ENCODE results near the gene GRAMD2A.

The GRAMD2A gene

DNA sequence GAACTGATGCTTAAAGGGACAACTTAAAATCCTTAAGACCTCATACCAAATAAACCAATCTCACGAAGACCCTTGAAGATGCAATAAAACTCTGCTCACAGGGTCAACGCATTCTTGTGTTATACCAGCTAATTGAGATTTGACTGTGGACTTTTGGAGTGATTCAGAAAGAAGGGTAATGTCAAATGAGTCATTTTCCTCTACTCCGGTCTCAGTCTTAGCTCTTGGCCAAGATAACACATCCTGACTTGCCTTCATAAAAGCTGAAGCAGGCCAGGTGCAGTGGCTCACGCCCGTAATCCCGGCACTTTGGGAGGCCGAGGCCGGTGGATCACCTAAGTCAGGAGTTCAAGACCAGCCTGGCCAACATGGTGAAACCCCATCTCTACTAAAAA is 29.6 kb upstream of the GRAMD2A start:
- ChIA-PET POLR2A (interaction anchor here (0.6 to 2.8 kb wide), 6 partner anchors 8 to 446 kb away, joined by 3 to 20 read pairs (median 4); partner anchors contain the start of gene HEXA), CTCF (interaction anchor here (0.7 to 2.8 kb wide), 37 partner anchors 8 to 483 kb away, joined by 3 to 28 read pairs (median 4); partner anchors contain the start of genes CELF6 and HEXA)
- TF ChIP-seq, protein P1, sequence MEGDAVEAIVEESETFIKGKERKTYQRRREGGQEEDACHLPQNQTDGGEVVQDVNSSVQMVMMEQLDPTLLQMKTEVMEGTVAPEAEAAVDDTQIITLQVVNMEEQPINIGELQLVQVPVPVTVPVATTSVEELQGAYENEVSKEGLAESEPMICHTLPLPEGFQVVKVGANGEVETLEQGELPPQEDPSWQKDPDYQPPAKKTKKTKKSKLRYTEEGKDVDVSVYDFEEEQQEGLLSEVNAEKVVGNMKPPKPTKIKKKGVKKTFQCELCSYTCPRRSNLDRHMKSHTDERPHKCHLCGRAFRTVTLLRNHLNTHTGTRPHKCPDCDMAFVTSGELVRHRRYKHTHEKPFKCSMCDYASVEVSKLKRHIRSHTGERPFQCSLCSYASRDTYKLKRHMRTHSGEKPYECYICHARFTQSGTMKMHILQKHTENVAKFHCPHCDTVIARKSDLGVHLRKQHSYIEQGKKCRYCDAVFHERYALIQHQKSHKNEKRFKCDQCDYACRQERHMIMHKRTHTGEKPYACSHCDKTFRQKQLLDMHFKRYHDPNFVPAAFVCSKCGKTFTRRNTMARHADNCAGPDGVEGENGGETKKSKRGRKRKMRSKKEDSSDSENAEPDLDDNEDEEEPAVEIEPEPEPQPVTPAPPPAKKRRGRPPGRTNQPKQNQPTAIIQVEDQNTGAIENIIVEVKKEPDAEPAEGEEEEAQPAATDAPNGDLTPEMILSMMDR (IDR thresholded peaks at IDR 0.05; ENCODE audit: control extremely low read depth, extremely low read depth, low read depth, missing control alignments), result no peak
- no peak for DNase-seq (ENCODE audit: extremely low spot score)

DNA sequence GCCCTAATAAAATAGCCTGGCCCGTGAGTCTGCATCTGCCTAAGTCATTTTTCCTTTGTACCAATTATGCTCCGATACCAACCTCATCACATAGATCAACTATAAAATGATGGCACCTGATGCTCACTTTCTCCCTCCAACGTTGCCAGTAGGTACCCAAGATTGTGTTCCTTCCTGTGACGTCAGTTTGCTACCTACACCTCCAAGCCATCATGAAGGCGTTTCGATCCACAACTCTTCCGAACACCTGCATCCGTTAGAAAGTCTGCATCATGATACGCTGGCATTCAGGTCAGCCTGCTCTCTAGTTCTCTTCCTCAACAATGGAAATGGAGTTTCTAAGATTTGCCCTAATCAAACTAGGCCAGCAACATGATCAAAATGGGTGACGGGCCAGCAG is 25.7 kb upstream of the GRAMD2A start:
- ChIA-PET POLR2A (no interaction called here), CTCF (interaction anchor here (1.0 to 1.3 kb wide), 2 partner anchors 13 to 14 kb away, joined by 3 to 5 read pairs; no protein-coding TSS in a partner anchor)
- DNase-seq (ENCODE audit: extremely low spot score), result no peak
- TF ChIP-seq, protein P1 (IDR thresholded peaks at IDR 0.05; ENCODE audit: control extremely low read depth, extremely low read depth, low read depth, missing control alignments), result no peak

- POLR2A ChIA-PET, result interaction anchor here (0.7 to 2.0 kb wide), 2 partner anchors 8 to 200 kb away, joined by 4 to 9 read pairs; partner anchors contain the start of gene PKM
- TF ChIP-seq, protein P1 (IDR thresholded peaks at IDR 0.05; ENCODE audit: control extremely low read depth, extremely low read depth, low read depth, missing control alignments), result no peak
- DNase-seq (ENCODE audit: extremely low spot score), result no peak
- CTCF ChIA-PET, result interaction anchor here (1.0 to 1.5 kb wide), 3 partner anchors 12 to 23 kb away, joined by 3 to 7 read pairs (median 5); no protein-coding TSS in a partner anchor
Measured at GRCh38 chr15:72222393-72222792, 24.8 kb upstream of the GRAMD2A start.

GRCh38 chr15:72220687-72221086 is 23.1 kb upstream of the GRAMD2A start:
- ChIA-PET CTCF (interaction anchor here (0.8 to 1.5 kb wide), 4 partner anchors 9 to 440 kb away, joined by 3 to 7 read pairs (median 4); no protein-coding TSS in a partner anchor), POLR2A (interaction anchor here (2.0 kb wide), 1 partner anchor 10 kb away, joined by 9 read pairs; the partner anchor contains the start of gene PKM)
- TF ChIP-seq, protein P1 (IDR thresholded peaks at IDR 0.05; ENCODE audit: control extremely low read depth, extremely low read depth, low read depth, missing control alignments), result no peak
- no peak for DNase-seq (ENCODE audit: extremely low spot score)

DNA sequence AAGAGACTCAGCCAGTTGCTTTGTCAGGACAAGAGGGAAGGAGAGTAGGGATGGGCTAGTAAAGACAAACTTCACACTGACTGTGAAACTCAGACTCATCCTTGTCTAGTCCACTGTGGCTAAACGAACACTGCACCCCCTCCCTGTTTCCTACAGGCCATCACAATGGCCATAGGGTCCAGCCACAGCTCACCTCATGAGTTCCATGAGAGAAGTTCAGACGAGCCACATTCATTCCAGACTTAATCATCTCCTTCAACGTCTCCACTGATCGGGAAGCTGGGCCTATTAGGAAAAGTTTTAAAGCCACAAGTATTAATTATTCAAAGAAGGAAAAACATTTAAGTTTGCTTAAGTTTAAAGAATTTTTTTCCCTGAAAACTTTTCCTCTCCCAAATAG is 19.6 kb upstream of the GRAMD2A start:
- CTCF ChIA-PET, result interaction anchor here (1.2 to 3.7 kb wide), 5 partner anchors 10 to 90 kb away, joined by 3 to 28 read pairs (median 11); partner anchors contain the start of gene GRAMD2A

DNA sequence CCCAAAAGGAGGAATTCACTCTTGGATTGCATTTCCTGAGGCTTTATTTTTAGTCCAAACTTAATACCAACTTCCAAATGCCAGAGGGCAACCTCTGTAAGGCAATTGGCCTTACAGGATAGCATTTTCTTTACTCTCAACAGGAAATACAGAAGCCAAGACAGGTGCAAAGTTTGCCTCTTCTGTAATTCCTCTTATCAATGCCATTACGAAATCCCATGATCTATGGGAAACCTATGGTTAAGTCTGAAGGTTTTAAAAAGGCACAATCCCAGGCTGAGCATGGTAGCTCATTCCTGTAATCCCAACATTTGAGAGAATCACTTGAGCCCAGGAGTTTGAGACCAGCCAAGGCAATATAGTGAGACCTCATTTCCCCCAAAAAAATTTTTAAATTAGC is 18.5 kb upstream of the GRAMD2A start:
- CTCF ChIA-PET, result interaction anchor here (1.3 to 3.7 kb wide), 5 partner anchors 11 to 18 kb away, joined by 3 to 28 read pairs (median 11); partner anchors contain the start of gene GRAMD2A
- POLR2A ChIA-PET, result no interaction called here
- TF ChIP-seq, protein P1 (IDR thresholded peaks at IDR 0.05; ENCODE audit: control extremely low read depth, extremely low read depth, low read depth, missing control alignments), result no peak
- no peak for DNase-seq (ENCODE audit: extremely low spot score)

More for the DNA sequence above, 19.6 kb upstream of the GRAMD2A start:
- POLR2A ChIA-PET, result interaction anchor here (0.6 to 0.9 kb wide), 2 partner anchors 11 to 12 kb away, joined by 3 read pairs; no protein-coding TSS in a partner anchor
- TF ChIP-seq, protein P1 (IDR thresholded peaks at IDR 0.05; ENCODE audit: control extremely low read depth, extremely low read depth, low read depth, missing control alignments), result no peak
- DNase-seq (ENCODE audit: extremely low spot score), result no peak

Measured in GM10248 (cell line).